DMS114 treated with DMSO at 0.1 percent for 48 hours (cell line): ENCODE results near the gene BRD7.

Experiments used
- DNase-seq: peaks from one replicate; lab custom pipeline; 2025; ENCODE audit not compliant: unreplicated experiment; lab: John Stamatoyannopoulos, UW

BRD7 gene

GRCh38 chr16:50390371-50390771, 21.6 kb upstream of the BRD7 start:
- no peak for DNase-seq

GRCh38 chr16:50389900-50390299, 21.1 kb upstream of the BRD7 start:
- no peak for DNase-seq

GRCh38 chr16:50388496-50388895, 19.7 kb upstream of the BRD7 start:
- no peak for DNase-seq

- DNase-seq: no peak
Measured at GRCh38 chr16:50386774-50387173, 18.0 kb upstream of the BRD7 start.

GRCh38 chr16:50386139-50386538, 17.4 kb upstream of the BRD7 start:
- no peak for DNase-seq

GRCh38 chr16:50384500-50385135, 15.8 kb upstream of the BRD7 start:
- no peak for DNase-seq

- DNase-seq: no peak
Measured at GRCh38 chr16:50381679-50382440, 13.1 kb upstream of the BRD7 start.

- DNase-seq: no peak
Measured at GRCh38 chr16:50378417-50378816, 9.6 kb upstream of the BRD7 start.

GRCh38 chr16:50377001-50377400, 8.2 kb upstream of the BRD7 start:
- no peak for DNase-seq

GRCh38 chr16:50373780-50374179, 5.0 kb upstream of the BRD7 start:
- no peak for DNase-seq

- DNase-seq: no peak
Measured at GRCh38 chr16:50373345-50373701, 4.5 kb upstream of the BRD7 start.

- no peak for DNase-seq
Measured at GRCh38 chr16:50372611-50373344, 4.0 kb upstream of the BRD7 start.

- DNase-seq: peak; percentile 17
Measured at GRCh38 chr16:50371936-50372595, 3.3 kb upstream of the BRD7 start.

GRCh38 chr16:50371036-50371716, 2.4 kb upstream of the BRD7 start:
- DNase-seq: no peak

- DNase-seq: peak; percentile 47
Measured at GRCh38 chr16:50369133-50369804, 481 bp upstream of the BRD7 start.

GRCh38 chr16:50367777-50368409, 895 bp downstream of the BRD7 start:
- no peak for DNase-seq

- no peak for DNase-seq
Measured at GRCh38 chr16:50365791-50366575, 2.8 kb downstream of the BRD7 start.

GRCh38 chr16:50363656-50364055, 5.1 kb downstream of the BRD7 start:
- DNase-seq: no peak

GRCh38 chr16:50360779-50361178, 8.0 kb downstream of the BRD7 start:
- DNase-seq: no peak
